ENCODE results near the gene ODC1.

- TF ChIP-seq, protein P1, sequence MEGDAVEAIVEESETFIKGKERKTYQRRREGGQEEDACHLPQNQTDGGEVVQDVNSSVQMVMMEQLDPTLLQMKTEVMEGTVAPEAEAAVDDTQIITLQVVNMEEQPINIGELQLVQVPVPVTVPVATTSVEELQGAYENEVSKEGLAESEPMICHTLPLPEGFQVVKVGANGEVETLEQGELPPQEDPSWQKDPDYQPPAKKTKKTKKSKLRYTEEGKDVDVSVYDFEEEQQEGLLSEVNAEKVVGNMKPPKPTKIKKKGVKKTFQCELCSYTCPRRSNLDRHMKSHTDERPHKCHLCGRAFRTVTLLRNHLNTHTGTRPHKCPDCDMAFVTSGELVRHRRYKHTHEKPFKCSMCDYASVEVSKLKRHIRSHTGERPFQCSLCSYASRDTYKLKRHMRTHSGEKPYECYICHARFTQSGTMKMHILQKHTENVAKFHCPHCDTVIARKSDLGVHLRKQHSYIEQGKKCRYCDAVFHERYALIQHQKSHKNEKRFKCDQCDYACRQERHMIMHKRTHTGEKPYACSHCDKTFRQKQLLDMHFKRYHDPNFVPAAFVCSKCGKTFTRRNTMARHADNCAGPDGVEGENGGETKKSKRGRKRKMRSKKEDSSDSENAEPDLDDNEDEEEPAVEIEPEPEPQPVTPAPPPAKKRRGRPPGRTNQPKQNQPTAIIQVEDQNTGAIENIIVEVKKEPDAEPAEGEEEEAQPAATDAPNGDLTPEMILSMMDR (IDR thresholded peaks at IDR 0.05; ENCODE audit: borderline replicate concordance, extremely low read depth, low read length, poor library complexity, severe bottlenecking): no peak
- TF ChIP-seq EZH2 (IDR thresholded peaks at IDR 0.05; ENCODE audit: borderline replicate concordance, low read depth, low read length, severe bottlenecking): no peak
These were observed 47.8 kb upstream of the ODC1 start for GRCh38 chr2:10495988-10496313.
